Neutrophil (primary cell): ENCODE data around the gene ARMC5.
A peak's percentile ranks its signal among the peaks of the same experiment; 100 is the strongest.

Experiments
- H3K27ac ChIP-seq: fragments of 200-600 bp; sonication (generic); 2 replicates; pipeline ENCODE4 v1.5.1; 2016; ENCODE audit warnings: mild to moderate bottlenecking, moderate library complexity
- H3K27me3 ChIP-seq: fragments of 200-600 bp; sonication (generic); 2 replicates; pipeline ENCODE4 v1.6.0; 2016; ENCODE audit warnings: mild to moderate bottlenecking
- H3K36me3 ChIP-seq: fragments of 200-600 bp; sonication (generic); 2 replicates; pipeline ENCODE4 v1.5.1; 2017
- H3K4me1 ChIP-seq, 2 experiments: fragments of 200-600 bp in 1 of 2; sonication (generic) in 1 of 2; 1 replicate in 1 of 2; 2 replicates in 1 of 2; pipeline versions ENCODE4 v1.5.1 to v1.6.1; 2013 to 2016; ENCODE audit warnings: low read depth in 1 of 2, low read length in 1 of 2, mild to moderate bottlenecking in 1 of 2, moderate library complexity in 1 of 2; ENCODE audit not compliant: control insufficient read depth in 1 of 2, insufficient read depth in 1 of 2
- H3K4me3 ChIP-seq, 2 experiments: fragments of 200-600 bp in 1 of 2; sonication (generic) in 1 of 2; 1 replicate in 1 of 2; 2 replicates in 1 of 2; pipeline ENCODE4 v1.5.1; 2013 to 2016; ENCODE audit warnings: low read depth in 1 of 2, low read length in 1 of 2, mild to moderate bottlenecking in 1 of 2, moderate library complexity in 1 of 2
- H3K9me3 ChIP-seq: fragments of 200-600 bp; sonication (generic); 2 replicates; pipeline ENCODE4 v1.5.1; 2016
- CTCF ChIP-seq: fragments of 200-600 bp; sonication (generic); IDR thresholded peaks from 2 replicates; pipeline ENCODE4 v1.5.1; 2016; ENCODE audit warnings: antibody characterized with exemption

Gene ARMC5

GRCh38 chr16:31456988-31457360, 2.3 kb upstream of the ARMC5 start:
- no peak overlapping the region for H3K27ac ChIP-seq
- no peaks in the 10 kb centered on the region for H3K9me3 ChIP-seq
- no peaks in the 10 kb centered on the region for H3K27me3 ChIP-seq
- peaks cover 39 to 52% of the 10 kb centered on the region in 2 experiments for H3K4me1 ChIP-seq
- peaks cover under 1% of the 10 kb centered on the region for H3K36me3 ChIP-seq
- H3K4me3 ChIP-seq, result no peak overlapping the region
- no peak for TF ChIP-seq CTCF

DNA sequence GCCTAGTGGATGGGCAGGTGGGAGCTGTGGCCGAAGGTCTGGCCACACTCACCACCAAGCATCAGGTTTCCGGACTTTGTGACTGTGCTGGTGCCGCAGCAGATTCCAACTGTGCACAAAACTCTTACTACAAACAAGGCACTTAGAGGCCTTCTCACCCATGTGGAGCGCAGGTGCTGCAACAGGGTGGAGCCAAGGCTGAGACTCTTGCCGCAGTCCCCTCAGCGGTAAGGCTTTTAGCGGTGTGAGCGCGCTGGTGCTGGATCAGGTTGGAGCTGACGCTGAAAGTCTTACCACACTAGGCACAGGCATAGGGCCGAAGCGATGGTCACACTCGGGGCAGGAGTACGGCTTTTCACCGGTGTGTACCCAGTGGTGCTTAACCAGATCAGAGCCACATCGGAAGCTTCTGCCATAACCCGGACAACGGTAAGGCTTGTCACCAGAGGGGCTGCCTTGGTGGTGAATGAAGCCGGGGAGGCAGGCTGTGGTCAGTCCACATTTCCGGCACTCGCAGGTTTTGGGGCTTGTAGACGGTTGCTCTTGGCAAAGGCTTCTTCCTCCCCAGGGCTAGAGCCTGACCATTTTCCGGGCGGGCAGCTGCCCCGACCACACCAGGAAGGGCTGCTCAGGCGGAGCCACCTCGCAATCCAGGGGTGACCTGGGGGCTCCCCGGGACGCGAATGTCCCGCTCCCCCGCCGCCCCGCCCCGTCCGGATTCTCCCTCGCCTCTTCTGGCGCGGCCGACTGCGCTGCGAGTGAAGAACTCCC, 1.0 kb upstream of the ARMC5 start:
- Histone ChIP-seq H3K27me3 (no peaks in the 10 kb centered on the region), H3K9me3 (no peaks in the 10 kb centered on the region), H3K36me3 (peaks cover 5% of the 10 kb centered on the region), H3K27ac (peak overlapping the region; percentile 96), H3K4me3 (peak overlapping the region; percentile 83 to 91), H3K4me1 (peaks cover 39 to 51% of the 10 kb centered on the region in 2 experiments)
- no peak for TF ChIP-seq CTCF

DNA sequence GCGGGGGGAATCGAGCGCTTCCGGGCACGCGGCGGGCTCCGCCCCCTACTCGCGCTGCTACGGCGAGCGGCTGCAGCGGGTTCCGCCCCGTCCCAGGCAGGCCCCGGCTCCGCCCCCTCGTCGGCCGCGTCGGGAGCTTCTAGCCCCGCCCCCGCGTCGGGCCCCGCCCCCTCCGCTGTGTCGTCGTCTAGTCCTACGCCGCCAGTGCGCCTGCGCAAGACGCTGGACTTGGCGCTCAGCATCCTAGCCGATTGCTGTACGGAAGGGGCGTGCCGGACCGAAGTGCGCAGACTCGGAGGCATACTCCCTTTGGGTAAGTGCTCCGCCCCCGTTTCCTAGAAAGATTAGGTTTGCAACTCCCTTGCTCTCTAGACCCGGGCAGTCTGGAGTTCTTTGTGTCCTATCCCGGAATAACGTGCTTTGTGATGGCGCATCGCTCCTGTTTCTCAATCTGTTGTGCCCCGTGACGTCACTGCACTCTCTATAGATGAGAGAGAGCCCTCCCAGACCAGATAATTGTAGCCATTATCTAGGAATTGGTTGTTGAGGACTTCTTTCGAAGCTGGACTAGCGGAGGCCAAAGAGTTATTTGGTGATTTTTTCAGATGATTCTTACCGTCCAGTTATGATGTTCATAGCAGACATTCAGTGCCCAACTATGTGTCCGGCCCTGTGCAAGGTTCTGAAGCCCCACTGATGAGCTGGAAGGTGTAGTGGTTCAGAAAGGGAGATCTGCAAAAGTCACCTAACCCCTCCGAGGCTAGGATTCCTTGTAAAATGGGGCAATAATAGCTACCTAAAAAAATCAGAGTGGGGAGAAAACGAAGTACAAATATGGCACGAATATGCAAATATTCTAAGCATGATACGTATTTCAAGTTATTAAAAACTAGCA, 633 bp downstream of the ARMC5 start:
- peaks cover 12% of the 10 kb centered on the region for H3K36me3 ChIP-seq
- no peaks in the 10 kb centered on the region for H3K9me3 ChIP-seq
- TF ChIP-seq CTCF, result no peak
- H3K27me3 ChIP-seq, result no peaks in the 10 kb centered on the region
- peaks cover 34 to 41% of the 10 kb centered on the region in 2 experiments for H3K4me1 ChIP-seq
- H3K4me3 ChIP-seq, result peak overlapping the region; percentile 83 to 91
- H3K27ac ChIP-seq, result peak overlapping the region; percentile 96

DNA sequence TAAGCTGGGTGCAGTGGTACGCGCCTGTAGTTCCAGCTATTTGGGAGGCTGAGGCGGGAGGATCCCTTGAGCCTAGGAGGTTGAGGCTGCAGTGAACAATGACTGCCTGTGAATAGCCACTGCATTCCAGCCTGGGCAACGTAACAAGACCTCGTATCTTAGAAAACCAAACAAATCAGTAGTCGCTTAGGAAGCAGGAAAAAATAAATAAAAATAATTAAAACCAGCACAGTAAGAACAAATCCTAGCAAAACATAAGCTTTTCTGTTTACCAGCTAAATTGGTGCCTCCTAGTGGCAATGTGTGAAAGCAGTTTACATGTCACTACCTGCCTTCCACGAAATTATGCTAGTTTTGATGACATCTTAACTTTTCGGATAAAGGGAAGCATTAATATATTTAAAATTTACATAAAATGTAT, 1.3 kb downstream of the ARMC5 start:
- TF ChIP-seq CTCF, result peak; percentile 38
- Histone ChIP-seq H3K27me3 (no peaks in the 10 kb centered on the region), H3K4me1 (peaks cover 34 to 37% of the 10 kb centered on the region in 2 experiments), H3K27ac (peak overlapping the region; percentile 96), H3K9me3 (no peaks in the 10 kb centered on the region), H3K36me3 (peaks cover 18% of the 10 kb centered on the region), H3K4me3 (peak overlapping the region in 1 of 2 experiments; percentile 91)

DNA sequence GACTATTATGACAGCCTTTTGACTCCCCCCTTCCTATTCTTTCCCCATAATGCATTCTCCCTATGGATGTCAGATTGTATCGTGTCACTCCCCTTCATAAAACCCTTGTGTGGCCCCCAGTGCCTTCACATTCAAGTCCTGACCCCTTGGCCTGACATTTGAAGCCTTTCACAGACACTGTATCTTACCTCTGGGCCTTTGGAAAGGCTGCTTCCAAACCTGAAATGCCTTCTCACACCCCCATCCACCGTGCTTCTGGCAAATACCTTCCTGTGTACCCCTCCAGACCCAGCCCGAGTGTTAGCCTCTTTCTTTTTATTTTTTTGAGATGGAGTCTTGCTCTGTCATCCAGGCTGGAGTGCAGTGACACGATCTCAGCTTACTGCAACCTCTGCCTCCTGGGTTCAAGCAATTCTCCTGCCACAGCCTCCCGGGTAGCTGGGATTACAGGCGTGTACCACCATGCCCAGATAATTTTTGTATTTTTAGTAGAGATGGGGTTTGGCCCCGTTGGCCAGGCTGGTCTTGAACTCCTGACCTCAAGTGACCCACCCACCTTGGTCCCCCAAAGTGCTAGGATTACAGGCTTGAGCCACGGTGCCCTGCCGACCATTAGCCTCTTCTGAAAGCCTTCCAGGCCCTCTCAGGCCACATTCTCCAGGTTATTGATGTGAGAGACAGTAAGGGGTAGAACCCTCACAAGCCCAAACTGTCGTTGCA, 2.1 kb downstream of the ARMC5 start:
- no peak for TF ChIP-seq CTCF
- no peak overlapping the region for H3K27ac ChIP-seq
- H3K4me1 ChIP-seq, result peaks cover 33 to 34% of the 10 kb centered on the region in 2 experiments
- H3K9me3 ChIP-seq, result no peaks in the 10 kb centered on the region
- peaks cover 18% of the 10 kb centered on the region for H3K36me3 ChIP-seq
- no peaks in the 10 kb centered on the region for H3K27me3 ChIP-seq
- H3K4me3 ChIP-seq, result no peak overlapping the region
